ENCODE data around the gene CCS.
"Not testable (repeated sequence)": the region's sequence is repeated elsewhere in the genome, so short reads cannot be mapped to it uniquely, and the experiment has no call there.

The CCS gene, protein sequence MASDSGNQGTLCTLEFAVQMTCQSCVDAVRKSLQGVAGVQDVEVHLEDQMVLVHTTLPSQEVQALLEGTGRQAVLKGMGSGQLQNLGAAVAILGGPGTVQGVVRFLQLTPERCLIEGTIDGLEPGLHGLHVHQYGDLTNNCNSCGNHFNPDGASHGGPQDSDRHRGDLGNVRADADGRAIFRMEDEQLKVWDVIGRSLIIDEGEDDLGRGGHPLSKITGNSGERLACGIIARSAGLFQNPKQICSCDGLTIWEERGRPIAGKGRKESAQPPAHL

DNA sequence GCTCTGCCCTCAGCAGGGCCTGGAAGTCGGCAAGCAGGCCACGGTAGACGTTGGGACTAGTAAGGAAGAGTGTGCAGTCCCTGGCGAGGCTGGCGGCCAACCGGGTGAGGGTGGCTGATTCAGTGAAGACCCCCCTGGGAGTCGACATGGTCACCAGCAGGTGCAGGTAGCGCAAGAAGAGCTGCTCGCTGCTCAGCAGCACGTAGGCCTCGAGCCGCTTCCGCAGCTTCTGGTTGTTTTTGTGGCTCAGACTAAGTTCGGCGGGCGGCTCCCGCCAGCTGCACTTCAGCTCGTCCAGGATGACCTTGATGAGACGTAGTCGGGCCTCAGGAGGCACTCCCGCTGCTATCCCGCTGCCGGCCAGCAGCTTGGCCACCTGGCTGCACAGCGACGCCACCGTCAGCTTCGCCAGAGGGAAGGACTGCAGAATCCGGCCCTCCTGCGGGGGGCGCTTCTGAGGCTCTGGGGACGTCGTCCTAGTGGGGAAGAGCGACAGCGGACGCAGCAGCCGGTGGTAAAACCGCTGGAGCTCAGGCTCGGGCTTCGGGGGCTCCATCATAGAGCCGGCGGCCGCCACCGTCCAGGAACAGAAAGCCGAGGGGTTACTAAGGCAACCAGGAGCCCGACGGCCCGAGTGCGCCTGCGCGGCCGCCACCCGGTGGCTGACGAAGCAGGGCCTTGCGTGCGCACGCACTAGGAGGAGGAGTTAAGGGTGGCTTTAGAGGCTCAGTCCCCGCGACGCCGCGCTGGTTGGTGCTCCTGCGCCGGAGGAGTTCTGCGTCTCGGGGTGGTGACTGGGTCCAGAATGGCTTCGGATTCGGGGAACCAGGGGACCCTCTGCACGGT lies at the start of gene CCS, which contains the start of gene CCDC87:
Gene CCS, plus strand, starts transcription at position 729 of the 846 bp plus-strand sequence. Its CDS starts 77 bp downstream, at position 806.
Gene CCDC87, minus strand, starts transcription at position 607 of the 846 bp plus-strand sequence. Its CDS starts 48 bp downstream, at position 559.
- Histone ChIP-seq H3K36me3 (ENCODE audit: control insufficient read depth, insufficient read depth, low read length, severe bottlenecking) (no peaks in the 10 kb centered on the region), H3K4me3 (ENCODE audit: low read length) (peak within 1 kb of the TSS; percentile 87), H3K9me3 (ENCODE audit: control insufficient read depth, low read length) (no peaks in the 10 kb centered on the region), H3K27me3 (replicated peaks; ENCODE audit: control insufficient read depth, insufficient read depth, low read length) (no peaks in the 10 kb centered on the region), H3K4me1 (ENCODE audit: control insufficient read depth, insufficient read depth, low read length) (peaks cover 23% of the 10 kb centered on the region), H3K9ac (ENCODE audit: low read length) (peak within 1 kb of the TSS; percentile 91)
- DNase-seq (ENCODE audit: low read depth) = peak; percentile 98

DNA sequence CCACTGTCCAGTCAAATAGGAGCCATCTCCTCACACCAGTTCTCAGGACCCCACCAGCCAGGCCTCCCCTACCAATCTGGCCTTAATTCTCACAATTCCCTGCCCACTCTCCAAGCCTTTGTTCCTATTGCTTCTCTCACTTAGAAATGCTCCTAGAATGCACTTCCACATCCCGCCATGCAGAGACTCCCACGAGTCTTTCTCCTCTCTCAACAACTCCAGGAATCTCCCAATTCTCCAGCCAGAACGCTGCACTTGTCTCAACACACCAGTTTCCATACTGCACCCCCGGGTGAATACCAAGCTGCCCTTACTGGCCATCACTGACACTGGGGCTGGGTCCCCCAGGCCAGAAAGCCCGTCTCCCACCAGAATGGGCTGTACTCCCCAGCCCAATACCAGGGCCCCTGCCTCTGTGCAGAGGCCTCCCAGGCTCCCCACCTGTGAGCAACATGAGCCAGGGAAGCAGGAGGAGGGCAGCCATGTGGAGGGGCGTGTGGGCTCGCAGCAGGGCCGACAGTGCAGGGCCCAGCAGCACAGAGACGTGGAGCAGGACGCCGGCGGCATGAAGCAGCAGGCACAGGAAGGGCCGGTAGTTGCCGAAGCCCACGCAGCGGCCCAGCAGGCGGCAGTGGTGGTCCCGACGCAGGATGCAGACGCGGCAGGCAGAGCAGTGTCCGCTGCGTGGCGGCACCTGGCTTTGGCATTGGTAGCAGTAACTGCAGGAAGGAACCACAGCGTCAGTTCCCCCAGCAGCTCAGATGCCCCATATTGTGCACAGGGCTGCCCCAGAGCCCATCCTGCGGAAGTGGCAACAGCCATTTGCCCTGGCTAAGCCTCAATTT lies 49.5 kb upstream of the CCS start:
- H3K27me3 ChIP-seq (replicated peaks; ENCODE audit: control insufficient read depth, insufficient read depth, low read length) = no peaks in the 10 kb centered on the region
- H3K9ac ChIP-seq (ENCODE audit: low read length) = peak overlapping the region; percentile 50
- H3K4me3 ChIP-seq (ENCODE audit: low read length) = no peak overlapping the region

DNA sequence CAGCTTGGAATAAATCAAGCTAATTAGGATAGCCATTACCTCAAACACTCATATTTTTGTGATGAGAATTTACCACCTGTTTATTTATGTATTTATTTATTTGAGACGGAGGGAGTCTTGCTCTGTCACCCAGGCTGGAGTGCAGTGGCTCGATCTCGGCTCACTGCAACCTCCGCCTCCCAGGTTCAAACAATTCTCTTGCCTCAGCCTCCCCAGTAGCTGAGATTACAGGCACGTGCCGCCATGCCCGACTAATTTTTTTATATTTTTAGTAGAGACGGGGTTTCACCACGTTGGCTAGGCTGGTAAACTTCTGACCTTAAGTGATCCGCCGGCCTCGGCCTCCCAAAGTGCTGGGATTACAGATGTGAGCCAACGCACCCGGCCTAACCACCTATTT lies 48.0 kb upstream of the CCS start:
- H3K4me1 ChIP-seq (ENCODE audit: control insufficient read depth, insufficient read depth, low read length) = peaks cover 30% of the 10 kb centered on the region
- H3K4me3 ChIP-seq (ENCODE audit: low read length) = peak overlapping the region; percentile 89
- peak overlapping the region; percentile 94 for H3K9ac ChIP-seq (ENCODE audit: low read length)
- H3K36me3 ChIP-seq (ENCODE audit: control insufficient read depth, insufficient read depth, low read length, severe bottlenecking); H3K27me3 ChIP-seq (replicated peaks; ENCODE audit: control insufficient read depth, insufficient read depth, low read length); H3K9me3 ChIP-seq (ENCODE audit: control insufficient read depth, low read length); DNase-seq (ENCODE audit: low read depth): not testable (repeated sequence)

More for the DNA sequence above, 49.5 kb upstream of the CCS start:
- DNase-seq (ENCODE audit: low read depth) = peak; percentile 22
- Histone ChIP-seq H3K36me3 (ENCODE audit: control insufficient read depth, insufficient read depth, low read length, severe bottlenecking) (peaks cover 7% of the 10 kb centered on the region), H3K4me1 (ENCODE audit: control insufficient read depth, insufficient read depth, low read length) (peaks cover 30% of the 10 kb centered on the region), H3K9me3 (ENCODE audit: control insufficient read depth, low read length) (no peaks in the 10 kb centered on the region)

DNA sequence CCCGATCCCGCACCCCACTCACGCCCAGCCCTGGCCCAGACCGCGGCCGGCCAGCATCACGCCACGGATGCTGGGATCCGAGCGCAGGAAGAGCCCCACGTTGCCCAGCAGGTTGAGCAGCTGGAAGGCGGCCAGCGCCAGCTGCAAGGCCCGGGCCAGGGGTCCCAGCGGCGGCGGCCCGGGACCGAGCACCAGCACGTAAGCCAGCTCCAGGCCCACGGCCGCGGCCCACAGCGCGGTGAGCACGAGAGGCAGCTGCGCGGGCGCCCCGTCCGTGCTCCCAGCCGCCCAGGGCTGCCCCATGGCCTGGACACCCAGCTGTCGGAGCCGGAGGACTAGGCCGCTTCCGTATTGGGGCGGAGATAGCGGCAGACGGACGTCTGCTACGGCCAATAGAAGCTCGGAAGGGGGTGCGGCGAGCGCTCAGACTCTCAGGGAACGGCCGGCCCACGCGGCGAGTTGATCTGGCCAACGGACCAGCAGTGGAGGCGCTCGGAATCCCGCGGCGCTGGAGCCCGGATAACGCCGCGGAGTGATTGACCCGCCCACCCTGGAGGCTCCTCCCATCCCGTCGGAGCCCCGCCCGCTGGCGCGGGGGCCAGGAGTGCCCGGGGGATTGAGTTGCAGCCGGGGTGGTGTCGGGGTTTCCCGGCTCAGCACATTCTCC lies 47.2 kb upstream of the CCS start, which contains the start of gene ZDHHC24:
Gene ZDHHC24, minus strand, starts transcription at position 348 of the 667 bp plus-strand sequence. Its CDS starts 45 bp downstream, at position 303.
- Histone ChIP-seq H3K9me3 (ENCODE audit: control insufficient read depth, low read length) (no peaks in the 10 kb centered on the region), H3K4me3 (ENCODE audit: low read length) (peak within 1 kb of the TSS; percentile 89), H3K9ac (ENCODE audit: low read length) (peak within 1 kb of the TSS; percentile 94), H3K27me3 (replicated peaks; ENCODE audit: control insufficient read depth, insufficient read depth, low read length) (no peaks in the 10 kb centered on the region), H3K36me3 (ENCODE audit: control insufficient read depth, insufficient read depth, low read length, severe bottlenecking) (peaks cover 3% of the 10 kb centered on the region), H3K4me1 (ENCODE audit: control insufficient read depth, insufficient read depth, low read length) (peaks cover 30% of the 10 kb centered on the region)
- peak; percentile 99 for DNase-seq (ENCODE audit: low read depth)

DNA sequence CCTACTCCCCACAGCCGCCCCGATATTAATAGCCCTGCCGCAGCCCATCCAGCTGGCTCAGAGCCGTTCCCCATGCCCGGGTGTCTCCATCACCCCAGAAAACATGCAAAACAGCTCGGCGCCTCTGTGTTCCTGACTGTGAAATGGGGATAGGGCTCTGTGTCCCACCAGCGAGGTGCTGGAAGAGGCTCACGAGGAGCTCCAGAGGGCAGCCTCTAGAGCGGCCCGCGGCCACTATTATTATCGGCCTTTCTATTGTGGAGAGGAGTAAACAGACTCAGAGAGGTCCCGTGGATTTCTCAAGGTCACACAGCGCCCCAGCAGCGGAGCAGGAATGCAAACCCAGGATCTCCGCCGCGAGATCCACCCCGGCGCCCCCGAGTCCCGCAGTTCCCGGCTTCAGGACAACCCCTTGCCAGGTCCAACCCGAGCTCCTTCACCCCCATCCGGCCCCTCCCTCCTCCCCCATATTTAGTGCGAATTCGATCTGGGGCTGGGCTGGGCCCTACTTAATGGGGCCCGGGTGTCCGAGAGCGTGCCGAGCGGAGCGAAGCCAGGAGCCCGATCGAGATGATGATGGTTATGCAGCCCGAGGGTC lies 46.5 kb upstream of the CCS start, which contains the start of gene ACTN3:
Gene ACTN3, plus strand, starts transcription at position 536 of the 598 bp plus-strand sequence. Its CDS starts 35 bp downstream, at position 571.
- peak within 1 kb of the TSS; percentile 94 for H3K9ac ChIP-seq (ENCODE audit: low read length)
- H3K27me3 ChIP-seq (replicated peaks; ENCODE audit: control insufficient read depth, insufficient read depth, low read length) = no peaks in the 10 kb centered on the region
- peaks cover 2% of the 10 kb centered on the region for H3K36me3 ChIP-seq (ENCODE audit: control insufficient read depth, insufficient read depth, low read length, severe bottlenecking)
- peak; percentile 63 for DNase-seq (ENCODE audit: low read depth)
- no peaks in the 10 kb centered on the region for H3K9me3 ChIP-seq (ENCODE audit: control insufficient read depth, low read length)
- H3K4me3 ChIP-seq (ENCODE audit: low read length) = peak within 1 kb of the TSS; percentile 89
- H3K4me1 ChIP-seq (ENCODE audit: control insufficient read depth, insufficient read depth, low read length) = peaks cover 30% of the 10 kb centered on the region

DNA sequence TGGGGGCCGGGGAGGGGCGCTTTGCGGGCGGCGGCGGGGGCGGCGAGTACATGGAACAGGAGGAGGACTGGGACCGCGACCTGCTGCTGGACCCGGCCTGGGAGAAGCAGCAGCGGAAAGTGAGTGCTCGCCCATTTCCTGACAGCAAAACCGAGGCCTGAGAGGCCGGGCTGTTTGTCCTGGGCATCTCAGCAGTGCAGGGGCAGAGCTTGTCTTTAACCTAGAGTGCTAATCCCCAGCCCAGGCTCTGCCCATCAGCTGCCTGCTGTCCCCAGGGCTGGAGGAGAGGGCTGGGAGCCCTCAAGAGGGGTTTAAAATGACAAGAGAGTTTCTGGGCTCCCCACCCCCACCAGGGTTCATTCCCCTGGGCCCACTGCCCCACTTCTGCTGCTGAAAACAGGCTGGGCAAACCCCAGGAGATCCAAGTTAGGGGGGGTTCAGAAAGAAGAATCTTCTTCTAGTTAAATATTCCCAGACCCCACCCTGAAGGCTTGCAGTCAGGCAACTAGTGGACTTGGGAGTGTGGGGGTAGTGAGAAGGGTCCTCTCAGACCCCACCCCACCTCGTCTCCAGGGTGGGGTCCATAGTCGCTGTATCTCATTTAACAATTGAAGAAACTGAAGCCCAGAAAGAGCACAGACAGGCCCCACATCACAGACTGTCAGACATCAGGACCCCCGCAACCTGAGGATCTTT lies 45.9 kb upstream of the CCS start:
- peaks cover 27% of the 10 kb centered on the region for H3K4me1 ChIP-seq (ENCODE audit: control insufficient read depth, insufficient read depth, low read length)
- no peak overlapping the region for H3K9ac ChIP-seq (ENCODE audit: low read length)
- DNase-seq (ENCODE audit: low read depth) = peak; percentile 14
- H3K27me3 ChIP-seq (replicated peaks; ENCODE audit: control insufficient read depth, insufficient read depth, low read length) = no peaks in the 10 kb centered on the region
- no peaks in the 10 kb centered on the region for H3K36me3 ChIP-seq (ENCODE audit: control insufficient read depth, insufficient read depth, low read length, severe bottlenecking)
- H3K9me3 ChIP-seq (ENCODE audit: control insufficient read depth, low read length) = no peaks in the 10 kb centered on the region
- no peak overlapping the region for H3K4me3 ChIP-seq (ENCODE audit: low read length)

DNA sequence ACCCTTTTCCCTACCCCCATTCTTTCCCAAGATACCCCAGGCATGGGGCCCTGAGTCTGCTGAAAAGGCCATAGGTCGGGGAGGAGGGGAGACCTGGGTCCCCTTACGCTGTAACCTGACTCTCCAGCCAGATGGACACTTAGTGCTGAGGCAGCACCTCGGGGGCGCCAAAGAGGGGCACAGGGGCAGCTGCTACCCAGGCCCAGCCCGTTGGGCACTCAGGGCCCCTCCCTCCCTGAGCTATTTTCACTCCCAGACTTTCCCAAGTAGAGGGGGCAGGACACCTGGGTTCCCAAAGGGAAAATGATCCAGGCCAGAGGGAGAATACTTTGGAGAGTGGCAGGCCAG lies 45.3 kb upstream of the CCS start:
- Histone ChIP-seq H3K9ac (ENCODE audit: low read length) (no peak overlapping the region), H3K36me3 (ENCODE audit: control insufficient read depth, insufficient read depth, low read length, severe bottlenecking) (no peaks in the 10 kb centered on the region), H3K27me3 (replicated peaks; ENCODE audit: control insufficient read depth, insufficient read depth, low read length) (no peaks in the 10 kb centered on the region), H3K4me1 (ENCODE audit: control insufficient read depth, insufficient read depth, low read length) (peaks cover 22% of the 10 kb centered on the region), H3K9me3 (ENCODE audit: control insufficient read depth, low read length) (no peaks in the 10 kb centered on the region), H3K4me3 (ENCODE audit: low read length) (no peak overlapping the region)
- DNase-seq (ENCODE audit: low read depth) = peak; percentile 7

DNA sequence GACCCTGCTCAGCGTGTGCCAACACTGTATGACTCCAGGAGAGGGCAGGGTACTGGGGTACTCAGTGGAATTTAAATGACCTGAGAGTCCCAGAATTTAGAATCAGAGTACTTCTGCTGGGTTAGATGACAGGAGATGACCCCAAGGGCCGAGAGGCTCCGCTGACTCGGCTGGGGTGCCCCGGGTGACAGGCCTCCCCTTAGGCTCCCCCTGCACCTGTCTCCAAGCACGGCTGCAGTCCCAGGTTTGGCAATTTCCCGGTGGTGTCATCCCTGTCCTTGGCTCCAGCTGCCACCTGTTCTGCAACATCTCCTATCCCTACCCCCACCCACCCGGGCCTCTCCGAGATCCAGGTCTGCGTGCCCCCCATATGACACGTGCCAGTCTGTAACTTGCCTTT lies 44.9 kb upstream of the CCS start:
- Histone ChIP-seq H3K36me3 (ENCODE audit: control insufficient read depth, insufficient read depth, low read length, severe bottlenecking) (no peaks in the 10 kb centered on the region), H3K4me1 (ENCODE audit: control insufficient read depth, insufficient read depth, low read length) (peaks cover 21% of the 10 kb centered on the region), H3K9me3 (ENCODE audit: control insufficient read depth, low read length) (no peaks in the 10 kb centered on the region), H3K4me3 (ENCODE audit: low read length) (no peak overlapping the region), H3K9ac (ENCODE audit: low read length) (no peak overlapping the region), H3K27me3 (replicated peaks; ENCODE audit: control insufficient read depth, insufficient read depth, low read length) (no peaks in the 10 kb centered on the region)
- no peak for DNase-seq (ENCODE audit: low read depth)

DNA sequence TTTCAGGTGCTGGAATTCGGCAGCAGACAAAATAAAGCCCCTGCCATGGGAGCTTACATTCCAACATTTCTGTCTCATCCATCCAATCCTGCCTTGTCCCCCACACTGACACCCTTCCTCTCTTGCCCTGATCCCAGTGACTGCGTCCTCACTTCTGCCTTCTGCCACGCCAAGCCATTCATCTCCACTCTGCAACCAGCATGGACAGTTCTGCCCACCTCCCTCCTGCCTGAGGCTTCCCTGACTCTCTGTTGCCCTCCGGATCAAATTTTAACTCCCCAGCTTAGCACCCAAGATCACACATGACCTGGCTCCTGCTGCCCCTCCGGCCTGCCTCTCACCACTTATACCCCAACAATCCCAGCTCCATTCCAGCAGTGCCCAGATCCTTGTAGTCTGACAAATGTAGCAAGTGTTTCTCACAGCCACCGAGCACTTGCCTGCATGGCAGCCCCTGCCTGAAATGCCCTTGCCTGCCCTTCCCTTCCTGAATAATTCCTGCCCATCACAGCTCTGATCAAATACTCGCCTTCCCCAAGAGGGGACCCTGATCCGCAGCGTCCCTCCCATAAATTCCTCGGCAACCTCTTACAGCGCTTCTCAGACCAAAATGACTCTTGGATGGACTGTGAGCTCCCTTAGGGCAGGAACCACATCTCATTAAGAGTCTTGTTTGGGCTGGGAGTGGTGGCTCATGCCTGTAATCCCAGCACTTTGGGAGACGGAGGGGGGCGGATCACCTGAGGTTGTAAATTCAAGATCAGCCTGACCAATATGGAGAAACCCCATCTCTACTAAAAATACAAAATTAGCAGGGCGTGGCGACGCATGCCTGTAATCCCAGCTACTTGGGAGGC lies 44.0 kb upstream of the CCS start:
- no peak overlapping the region for H3K4me3 ChIP-seq (ENCODE audit: low read length)
- no peaks in the 10 kb centered on the region for H3K36me3 ChIP-seq (ENCODE audit: control insufficient read depth, insufficient read depth, low read length, severe bottlenecking)
- no peaks in the 10 kb centered on the region for H3K9me3 ChIP-seq (ENCODE audit: control insufficient read depth, low read length)
- H3K9ac ChIP-seq (ENCODE audit: low read length) = no peak overlapping the region
- H3K4me1 ChIP-seq (ENCODE audit: control insufficient read depth, insufficient read depth, low read length) = peaks cover 17% of the 10 kb centered on the region
- no peak for DNase-seq (ENCODE audit: low read depth)
- H3K27me3 ChIP-seq (replicated peaks; ENCODE audit: control insufficient read depth, insufficient read depth, low read length) = no peaks in the 10 kb centered on the region
